NCI-H2107 (cell line): ENCODE results near the gene DDX51.

Experiments used
- DNase-seq: peaks from one replicate; lab custom pipeline; 2025; lab: John Stamatoyannopoulos, UW

DDX51 gene

GRCh38 chr12:132167611-132168310 lies 23.6 kb upstream of the DDX51 start:
- DNase-seq: no peak

- DNase-seq: no peak
Measured at GRCh38 chr12:132166801-132167591, 22.9 kb upstream of the DDX51 start.

DNA sequence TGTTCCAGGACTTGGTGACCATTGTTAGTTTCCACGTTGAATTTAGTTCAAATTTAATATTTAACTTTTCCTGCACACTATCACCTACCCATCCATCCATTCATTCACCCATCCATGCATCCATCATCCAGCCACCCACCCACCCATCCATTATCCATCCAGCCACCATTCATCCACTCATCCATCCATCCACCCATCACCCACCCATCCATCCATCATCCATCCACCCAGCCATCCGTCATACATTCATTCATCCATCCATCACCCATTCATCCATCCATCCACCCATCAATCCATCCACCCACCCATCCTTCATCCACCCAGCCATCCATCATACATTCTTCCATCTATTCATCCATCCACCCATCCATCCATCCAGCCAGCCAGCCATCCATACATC lies 22.0 kb upstream of the DDX51 start:
- DNase-seq: no peak

GRCh38 chr12:132165584-132165983 lies 21.5 kb upstream of the DDX51 start:
- DNase-seq: no peak

- DNase-seq: no peak
Measured at GRCh38 chr12:132164426-132164825, 20.3 kb upstream of the DDX51 start.

DNA sequence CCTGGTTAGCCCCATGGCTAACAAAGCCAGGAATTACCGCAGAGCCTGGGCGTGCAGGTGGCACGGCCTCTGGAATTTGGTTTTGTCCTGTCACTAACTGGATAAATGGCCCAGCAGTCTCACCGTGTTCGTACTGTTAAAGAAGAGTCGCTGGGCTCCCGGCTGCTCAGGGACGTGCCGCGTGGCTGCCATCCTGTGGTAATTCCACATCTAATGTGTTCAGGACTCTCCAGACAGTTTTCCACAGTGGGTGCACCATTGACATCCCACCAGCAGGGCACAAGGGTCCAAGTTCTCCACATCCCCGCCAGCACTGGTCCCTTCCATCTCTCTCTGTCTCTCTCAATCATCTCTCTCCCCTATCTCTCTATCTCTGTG lies 19.8 kb upstream of the DDX51 start:
- no peak for DNase-seq

DNA sequence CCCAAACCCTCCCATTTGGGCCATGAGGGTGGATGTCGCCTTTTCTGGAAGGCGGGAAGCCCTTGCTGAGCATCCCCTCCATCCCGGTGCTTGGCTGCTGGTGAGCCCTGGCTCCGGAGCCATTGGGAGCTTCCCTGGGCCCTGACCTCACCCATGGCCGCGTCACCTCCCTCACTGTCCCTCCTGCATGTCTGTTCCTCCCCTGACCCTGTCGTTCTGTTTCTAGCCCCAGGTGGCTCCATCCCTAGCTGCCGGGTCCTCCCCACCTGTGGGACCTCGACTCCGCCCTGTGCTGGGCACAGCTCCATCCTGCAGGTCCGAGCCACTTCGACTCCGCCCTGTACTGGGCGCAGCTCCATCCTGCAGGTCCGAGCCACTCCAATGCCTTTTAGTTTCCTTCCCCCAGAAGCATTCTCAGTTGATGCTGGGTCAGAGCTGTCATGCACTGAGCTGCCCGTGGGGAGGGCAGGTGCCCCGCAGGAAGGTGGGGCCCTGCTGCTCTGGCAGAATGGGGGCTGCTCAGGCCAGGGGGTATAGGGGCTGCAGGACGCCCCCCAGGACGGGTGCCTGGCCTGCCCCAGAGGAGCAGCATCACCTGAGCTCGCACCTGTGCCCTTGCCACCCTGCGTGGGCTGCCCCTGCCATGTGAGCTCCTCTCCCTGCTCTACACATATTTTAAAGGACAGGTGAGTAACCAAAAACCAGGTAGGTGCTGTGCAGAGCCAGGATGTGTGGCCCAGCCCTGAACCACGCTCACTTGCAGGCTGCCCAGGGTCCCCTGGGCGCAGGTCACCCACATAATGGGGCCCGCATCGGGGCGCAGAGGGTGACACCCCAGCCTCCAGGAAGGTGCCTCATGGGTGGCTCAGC lies 19.2 kb upstream of the DDX51 start:
- no peak for DNase-seq

DNA sequence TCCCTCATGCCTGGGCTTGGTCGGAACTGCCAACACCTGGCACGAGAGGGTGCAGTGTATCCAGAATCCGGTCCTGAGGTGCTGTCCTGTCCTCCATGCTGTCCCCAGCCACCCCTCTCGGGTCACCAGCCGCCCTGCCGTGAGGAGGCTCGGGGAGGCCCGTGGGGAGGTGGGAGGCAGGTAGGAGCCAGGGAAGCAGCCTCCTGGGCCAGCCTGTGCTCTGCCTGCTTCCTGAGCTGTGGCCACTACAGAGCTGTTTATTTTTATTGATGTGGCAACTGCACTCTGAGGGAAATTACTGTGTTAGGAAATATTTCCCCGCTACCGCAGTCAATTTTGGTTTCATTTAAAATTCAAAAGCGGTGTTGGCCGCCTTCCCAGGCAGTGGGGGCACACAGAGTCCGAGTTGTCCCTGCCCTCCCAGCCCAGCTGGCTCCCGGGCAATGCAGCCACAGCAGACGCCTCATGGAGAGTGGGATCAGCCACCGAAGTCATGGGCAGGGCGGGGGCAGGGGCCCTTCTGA lies 18.5 kb upstream of the DDX51 start:
- DNase-seq: peak; percentile 35

DNA sequence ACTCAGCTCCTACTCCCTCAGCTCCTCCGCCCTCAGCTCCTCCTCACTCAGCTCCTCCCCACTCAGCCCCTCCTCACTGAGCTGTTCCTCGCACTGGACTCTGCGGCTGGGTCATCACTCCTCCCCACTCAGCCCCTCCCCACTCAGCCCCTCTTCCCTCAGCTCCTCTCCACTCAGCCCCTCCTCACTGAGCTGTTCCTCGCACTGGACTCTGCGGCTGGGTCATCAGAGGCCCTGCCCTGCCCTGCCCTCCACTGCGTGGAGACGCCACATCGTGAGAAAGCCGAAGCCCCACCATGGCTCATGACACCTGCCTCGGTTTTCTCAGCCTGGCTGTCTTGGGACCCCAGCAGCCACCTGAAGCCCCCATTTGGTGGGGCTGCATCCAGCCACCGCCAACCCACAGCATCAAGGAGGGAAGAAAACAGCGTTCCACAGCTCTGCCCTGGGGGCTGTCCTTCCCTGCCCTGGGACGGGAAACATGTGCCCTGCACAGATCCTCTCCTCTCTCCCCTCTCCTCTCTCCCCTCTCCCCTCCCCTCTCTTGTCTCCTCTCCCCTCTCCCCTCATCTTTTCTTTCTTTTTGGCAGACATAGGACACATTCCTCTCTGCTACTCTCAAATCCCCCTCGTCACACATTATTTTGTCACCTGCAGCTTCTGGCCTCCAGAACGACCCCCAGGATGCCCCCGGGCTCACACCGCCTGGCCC lies 17.8 kb upstream of the DDX51 start:
- no peak for DNase-seq

- DNase-seq: no peak
Measured at GRCh38 chr12:132161036-132161781, 17.1 kb upstream of the DDX51 start.

- no peak for DNase-seq
Measured at GRCh38 chr12:132160601-132161035, 16.5 kb upstream of the DDX51 start.

DNA sequence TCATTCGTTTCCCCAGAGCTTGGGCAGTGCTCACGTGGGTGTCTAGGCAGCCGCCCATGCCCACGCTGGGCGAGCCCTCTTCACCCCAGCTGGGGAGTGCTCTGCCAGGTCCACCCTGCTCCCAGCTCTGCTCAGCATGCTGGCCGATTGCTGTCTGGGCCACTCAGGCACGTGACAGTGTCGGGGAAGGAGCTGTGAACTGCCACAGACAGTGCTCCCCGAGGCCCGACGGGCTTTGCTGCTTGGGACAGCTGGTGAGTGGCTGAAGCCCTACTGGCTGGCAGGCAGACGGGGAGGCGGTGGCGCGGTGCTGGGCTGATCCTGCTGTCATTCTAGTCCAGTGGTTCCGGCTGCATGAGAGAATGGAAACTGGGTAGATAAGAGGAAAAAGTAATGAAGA lies 15.9 kb upstream of the DDX51 start:
- no peak for DNase-seq

DNA sequence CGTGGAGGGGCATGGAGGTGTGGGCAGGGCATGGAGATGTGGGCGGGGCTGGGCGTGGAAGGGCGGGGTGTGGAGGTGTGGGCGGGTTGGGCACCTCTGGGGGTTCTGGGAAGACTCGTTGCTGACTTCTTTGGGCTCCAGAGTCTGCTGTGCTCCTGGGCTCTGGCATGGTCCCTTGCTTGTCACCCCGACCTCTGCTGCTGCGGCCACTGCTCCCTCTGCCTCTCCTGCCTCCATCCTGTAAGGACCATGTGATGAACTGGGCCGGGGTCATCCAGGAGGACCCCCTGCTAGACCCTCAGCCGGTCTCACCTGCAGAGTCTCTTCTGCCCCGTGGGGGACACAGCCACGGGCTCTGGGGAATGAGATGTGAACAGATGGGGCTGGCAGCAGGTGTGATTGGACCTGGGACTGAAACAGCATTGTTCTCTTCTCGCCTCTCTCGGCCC lies 15.5 kb upstream of the DDX51 start:
- DNase-seq: no peak

DNA sequence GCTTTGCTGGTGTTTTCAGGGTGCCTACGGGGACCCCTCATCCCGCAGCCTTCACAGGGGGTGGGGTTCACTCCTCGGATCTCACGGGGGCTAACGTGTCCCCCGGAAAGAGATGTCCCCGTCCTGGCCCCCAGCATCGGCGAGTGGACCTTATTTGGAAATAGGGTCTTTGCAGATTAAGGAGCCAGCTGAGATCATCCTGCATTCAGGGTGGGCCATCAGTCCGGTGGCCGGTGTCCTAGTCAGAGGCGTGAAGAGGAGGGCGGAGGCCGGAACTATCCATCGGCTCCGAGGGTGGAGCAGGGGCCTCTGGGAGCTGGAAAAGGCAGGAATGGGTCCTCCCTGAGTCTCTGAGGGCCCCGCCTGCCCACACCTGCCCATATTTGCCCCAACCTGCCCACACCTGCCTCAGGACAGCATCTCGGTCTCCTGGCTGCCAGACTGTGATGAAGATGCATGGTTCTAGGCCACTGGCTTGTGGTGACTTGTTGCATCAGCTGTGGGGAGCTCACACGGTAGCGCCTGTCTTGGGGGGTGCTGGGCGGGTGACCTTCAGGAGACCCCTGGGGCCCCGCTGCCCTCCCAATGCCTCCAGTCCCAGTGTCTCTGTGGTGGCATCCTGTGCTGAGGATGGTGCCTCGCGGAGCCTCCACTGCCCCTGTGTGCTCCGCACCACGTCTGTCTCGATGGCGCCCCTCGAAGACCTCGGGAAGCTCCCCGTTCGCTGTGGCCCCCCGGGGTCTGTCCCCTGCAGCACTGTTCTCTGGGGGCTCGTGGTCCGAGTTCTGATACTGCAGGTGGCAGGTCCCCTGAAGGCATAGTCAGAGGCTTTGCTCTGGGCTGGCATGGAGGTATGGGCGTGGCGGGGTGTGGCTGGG lies 14.8 kb upstream of the DDX51 start:
- no peak for DNase-seq

DNA sequence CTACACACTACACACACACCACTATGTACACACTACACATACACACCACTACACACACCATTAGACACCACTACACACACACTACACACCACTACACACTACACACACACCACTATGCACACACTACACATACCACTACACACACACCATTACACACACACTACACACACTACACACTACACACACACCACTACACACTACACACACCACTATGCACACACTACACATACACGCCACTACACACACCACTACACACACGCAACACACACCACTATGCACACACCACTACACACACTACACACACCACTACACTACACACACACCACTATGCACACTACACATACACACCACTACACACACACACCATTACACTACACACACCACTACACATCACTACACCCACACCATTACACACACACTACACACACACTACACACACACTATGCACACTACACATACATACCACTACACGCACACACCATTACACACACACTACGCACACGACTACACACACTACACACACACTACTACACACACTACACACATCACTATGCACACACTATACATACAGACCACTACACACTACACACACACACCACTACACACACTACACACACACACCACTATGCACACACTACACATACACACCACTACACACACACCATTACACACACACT lies 13.8 kb upstream of the DDX51 start:
- no peak for DNase-seq

DNA sequence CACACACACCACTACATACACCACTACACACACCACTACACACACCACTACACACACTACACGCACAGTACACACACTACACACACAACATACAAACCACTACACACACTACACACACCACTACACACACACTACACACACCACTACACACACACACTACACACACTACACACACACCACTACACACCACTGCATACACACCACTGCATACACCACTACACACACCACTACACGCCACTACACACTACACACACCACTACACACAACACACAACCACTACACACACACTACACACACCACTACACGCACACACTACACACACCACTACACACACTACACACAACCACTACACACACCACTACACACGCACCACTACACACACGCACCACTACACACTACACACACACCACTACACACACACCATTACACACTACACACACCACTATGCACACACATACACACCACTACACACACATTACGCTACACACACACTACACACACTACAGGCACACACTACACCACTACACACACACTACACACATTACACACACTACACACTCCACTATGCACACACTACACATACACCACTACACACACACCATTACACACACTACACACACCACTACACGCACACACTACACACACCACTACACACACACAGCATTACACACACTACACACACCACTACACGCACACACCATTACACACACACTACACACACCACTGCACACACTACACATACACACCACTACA lies 12.6 kb upstream of the DDX51 start:
- no peak for DNase-seq

- no peak for DNase-seq
Measured at GRCh38 chr12:132155771-132156572, 11.9 kb upstream of the DDX51 start.
